OCI-LY1 (cell line): ENCODE measurements around the gene PPFIA1.

Source experiments
- CTCF ChIP-seq: fragments of 200-600 bp; sonication (generic), shearing (Covaris generic); IDR thresholded peaks from 2 replicates; pipeline ENCODE4 v1.5.1; 2017; ENCODE audit warnings: mild to moderate bottlenecking, antibody characterized with exemption, low read length, moderate library complexity, mixed read lengths
- EZH2 ChIP-seq: fragments of 200-600 bp; sonication (generic), shearing (Covaris generic); IDR thresholded peaks from 2 replicates; pipeline ENCODE4 v1.8.0; 2017; ENCODE audit warnings: borderline replicate concordance, mixed run types, mild to moderate bottlenecking, antibody characterized with exemption, low read length, moderate library complexity, mixed read lengths

GRCh38 chr11:70368961-70369360 lies 98.5 kb downstream of the PPFIA1 start:
- TF ChIP-seq CTCF = no peak
- no peak for TF ChIP-seq EZH2
